ENCODE data around the gene SUSD4.

The SUSD4 gene

GRCh38 chr1:223221686-223222085, 142.3 kb downstream of the SUSD4 start:
- Mint-ChIP-seq H3K9me3 (ENCODE audit: low read depth) (peaks cover 8% of the 10 kb centered on the region), H3K27ac (no peak overlapping the region), H3K4me3 (no peak overlapping the region), H3K27me3 (no peaks in the 10 kb centered on the region), H3K36me3 (peaks cover 12% of the 10 kb centered on the region), H3K4me1 (ENCODE audit: low read depth) (no peaks in the 10 kb centered on the region)

GRCh38 chr1:223219846-223220610, 143.9 kb downstream of the SUSD4 start:
- Mint-ChIP-seq H3K9me3 (ENCODE audit: low read depth) (peaks cover 8% of the 10 kb centered on the region), H3K4me3 (no peak overlapping the region), H3K27me3 (no peaks in the 10 kb centered on the region), H3K4me1 (ENCODE audit: low read depth) (no peaks in the 10 kb centered on the region), H3K27ac (no peak overlapping the region), H3K36me3 (peaks cover 10% of the 10 kb centered on the region)

- Mint-ChIP-seq H3K4me3 (no peak overlapping the region), H3K36me3 (peaks cover 10% of the 10 kb centered on the region), H3K27ac (no peak overlapping the region), H3K4me1 (ENCODE audit: low read depth) (no peaks in the 10 kb centered on the region), H3K27me3 (no peaks in the 10 kb centered on the region), H3K9me3 (ENCODE audit: low read depth) (peaks cover 8% of the 10 kb centered on the region)
Observed at GRCh38 chr1:223219318-223219635, 144.7 kb downstream of the SUSD4 start.

- no peak overlapping the region for H3K27ac Mint-ChIP-seq
- H3K4me1 Mint-ChIP-seq (ENCODE audit: low read depth): no peaks in the 10 kb centered on the region
- H3K4me3 Mint-ChIP-seq: no peak overlapping the region
- H3K27me3 Mint-ChIP-seq: no peaks in the 10 kb centered on the region
- peaks cover 10% of the 10 kb centered on the region for H3K36me3 Mint-ChIP-seq
- peaks cover 8% of the 10 kb centered on the region for H3K9me3 Mint-ChIP-seq (ENCODE audit: low read depth)
Observed at GRCh38 chr1:223217781-223218180, 146.2 kb downstream of the SUSD4 start.

GRCh38 chr1:223216531-223217205, 147.3 kb downstream of the SUSD4 start:
- Mint-ChIP-seq H3K27ac (peak overlapping the region; percentile 22), H3K4me1 (ENCODE audit: low read depth) (no peaks in the 10 kb centered on the region), H3K4me3 (no peak overlapping the region), H3K36me3 (peaks cover 10% of the 10 kb centered on the region), H3K27me3 (no peaks in the 10 kb centered on the region), H3K9me3 (ENCODE audit: low read depth) (peaks cover 8% of the 10 kb centered on the region)

GRCh38 chr1:223216074-223216473, 147.9 kb downstream of the SUSD4 start:
- Mint-ChIP-seq H3K36me3 (peaks cover 10% of the 10 kb centered on the region), H3K9me3 (ENCODE audit: low read depth) (peaks cover 8% of the 10 kb centered on the region), H3K27me3 (no peaks in the 10 kb centered on the region), H3K4me3 (no peak overlapping the region), H3K27ac (no peak overlapping the region), H3K4me1 (ENCODE audit: low read depth) (no peaks in the 10 kb centered on the region)

- H3K27ac Mint-ChIP-seq: no peak overlapping the region
- H3K9me3 Mint-ChIP-seq (ENCODE audit: low read depth): peaks cover 8% of the 10 kb centered on the region
- H3K4me3 Mint-ChIP-seq: no peak overlapping the region
- H3K27me3 Mint-ChIP-seq: no peaks in the 10 kb centered on the region
- H3K4me1 Mint-ChIP-seq (ENCODE audit: low read depth): no peaks in the 10 kb centered on the region
- H3K36me3 Mint-ChIP-seq: peaks cover 3% of the 10 kb centered on the region
Observed at GRCh38 chr1:223215026-223215425, 148.9 kb downstream of the SUSD4 start.

- H3K9me3 Mint-ChIP-seq (ENCODE audit: low read depth): peaks cover 8% of the 10 kb centered on the region
- H3K4me3 Mint-ChIP-seq: no peak overlapping the region
- H3K27ac Mint-ChIP-seq: no peak overlapping the region
- H3K4me1 Mint-ChIP-seq (ENCODE audit: low read depth): no peaks in the 10 kb centered on the region
- no peaks in the 10 kb centered on the region for H3K36me3 Mint-ChIP-seq
- no peaks in the 10 kb centered on the region for H3K27me3 Mint-ChIP-seq
Observed at GRCh38 chr1:223214261-223214807, 149.6 kb downstream of the SUSD4 start.

- H3K4me1 Mint-ChIP-seq (ENCODE audit: low read depth): no peaks in the 10 kb centered on the region
- no peak overlapping the region for H3K27ac Mint-ChIP-seq
- no peaks in the 10 kb centered on the region for H3K27me3 Mint-ChIP-seq
- no peaks in the 10 kb centered on the region for H3K36me3 Mint-ChIP-seq
- no peaks in the 10 kb centered on the region for H3K9me3 Mint-ChIP-seq (ENCODE audit: low read depth)
- H3K4me3 Mint-ChIP-seq: no peak overlapping the region
Observed at GRCh38 chr1:223212441-223212840, 151.5 kb downstream of the SUSD4 start.

GRCh38 chr1:223211323-223211985, 152.5 kb downstream of the SUSD4 start:
- H3K9me3 Mint-ChIP-seq (ENCODE audit: low read depth): no peaks in the 10 kb centered on the region
- H3K36me3 Mint-ChIP-seq: no peaks in the 10 kb centered on the region
- H3K4me1 Mint-ChIP-seq (ENCODE audit: low read depth): no peaks in the 10 kb centered on the region
- no peak overlapping the region for H3K27ac Mint-ChIP-seq
- H3K4me3 Mint-ChIP-seq: no peak overlapping the region
- H3K27me3 Mint-ChIP-seq: no peaks in the 10 kb centered on the region

- Mint-ChIP-seq H3K9me3 (ENCODE audit: low read depth) (no peaks in the 10 kb centered on the region), H3K27ac (no peak overlapping the region), H3K36me3 (no peaks in the 10 kb centered on the region), H3K4me3 (no peak overlapping the region), H3K4me1 (ENCODE audit: low read depth) (no peaks in the 10 kb centered on the region), H3K27me3 (no peaks in the 10 kb centered on the region)
Observed at GRCh38 chr1:223210788-223211120, 153.2 kb downstream of the SUSD4 start.

GRCh38 chr1:223209992-223210787, 153.8 kb downstream of the SUSD4 start:
- no peaks in the 10 kb centered on the region for H3K36me3 Mint-ChIP-seq
- H3K27ac Mint-ChIP-seq: no peak overlapping the region
- no peaks in the 10 kb centered on the region for H3K4me1 Mint-ChIP-seq (ENCODE audit: low read depth)
- no peaks in the 10 kb centered on the region for H3K27me3 Mint-ChIP-seq
- no peak overlapping the region for H3K4me3 Mint-ChIP-seq
- H3K9me3 Mint-ChIP-seq (ENCODE audit: low read depth): no peaks in the 10 kb centered on the region

GRCh38 chr1:223209293-223209898, 154.6 kb downstream of the SUSD4 start:
- H3K36me3 Mint-ChIP-seq: no peaks in the 10 kb centered on the region
- H3K27ac Mint-ChIP-seq: no peak overlapping the region
- H3K4me1 Mint-ChIP-seq (ENCODE audit: low read depth): no peaks in the 10 kb centered on the region
- H3K27me3 Mint-ChIP-seq: no peaks in the 10 kb centered on the region
- H3K9me3 Mint-ChIP-seq (ENCODE audit: low read depth): no peaks in the 10 kb centered on the region
- no peak overlapping the region for H3K4me3 Mint-ChIP-seq
